Body of pancreas (tissue), 4 donors: ENCODE measurements around the gene NIPSNAP3A.

Experiments
- CTCF ChIP-seq, 7 experiments: fragments of 450-650 bp in 4 of 7; fragments of 200-600 bp in 3 of 7; sonication (generic) in 3 of 7; IDR thresholded peaks; one replicate each; pipeline ENCODE4 v1.5.1; 2016 to 2019; ENCODE audit warnings: antibody characterized with exemption in 7 of 7
- POLR2A ChIP-seq, 3 donors: fragments of 450-650 bp; IDR thresholded peaks; one replicate each; pipeline ENCODE4 v1.6.1; 2016; ENCODE audit warnings: antibody characterized with exemption in 3 of 3, mild to moderate bottlenecking in 2 of 3

- TF ChIP-seq CTCF (IDR thresholded peaks at IDR 0.05) = no peak
- TF ChIP-seq POLR2A (IDR thresholded peaks at IDR 0.05) = no peak
These were observed 685 bp upstream of the NIPSNAP3A start for GRCh38 chr9:104746798-104747197.
